Transverse colon (tissue), 4 donors: ENCODE data around the gene BNIP5. TPM values are rescaled to one million over a fixed set of nuclear protein-coding genes. Genes with fewer than 3 reads are reported as not detected.

Experiments
- DNase-seq: peaks from one replicate; pipeline ENCODE4 v3.0.0-alpha.2; 2019
- H3K27ac ChIP-seq, 4 donors: fragments of 200-600 bp; sonication (generic); 2 replicates each; pipeline ENCODE4 v1.5.1; 2016 to 2018; ENCODE audit warnings: inconsistent platforms in 4 of 4
- H3K27me3 ChIP-seq: fragments of 200-600 bp; sonication (generic); 2 replicates; pipeline ENCODE4 v1.5.1; 2017; ENCODE audit warnings: inconsistent platforms
- H3K36me3 ChIP-seq, 4 donors: fragments of 200-600 bp; sonication (generic); 2 replicates each; pipeline ENCODE4 v1.5.1; 2017 to 2019; ENCODE audit warnings: inconsistent platforms in 4 of 4
- H3K4me1 ChIP-seq, 4 donors: fragments of 200-600 bp; sonication (generic); 2 replicates each; pipeline ENCODE4 v1.5.1; 2017 to 2020; ENCODE audit warnings: inconsistent platforms in 4 of 4
- H3K4me3 ChIP-seq, 4 donors: fragments of 200-600 bp; sonication (generic); 1 replicate in 1 of 4; 2 replicates in 3 of 4; pipeline versions ENCODE4 v1.5.1 to v1.6.1; 2017 to 2019; ENCODE audit warnings: inconsistent platforms in 4 of 4
- H3K9me3 ChIP-seq, 2 donors: fragments of 200-600 bp; sonication (generic); 2 replicates each; pipeline ENCODE4 v1.5.1; 2017 to 2019; ENCODE audit warnings: inconsistent platforms in 2 of 2
- CTCF ChIP-seq, 5 experiments: fragments of 200-600 bp in 3 of 5; fragments of 450-650 bp in 2 of 5; sonication (generic) in 3 of 5; IDR thresholded peaks; 1 replicate in 2 of 5; 2 replicates in 3 of 5; pipeline ENCODE4 v1.5.1; 2016 to 2017; ENCODE audit warnings: antibody characterized with exemption in 5 of 5, inconsistent platforms in 3 of 5, mild to moderate bottlenecking in 2 of 5, moderate library complexity in 1 of 5
- EP300 ChIP-seq: sonication (generic); formaldehyde crosslinking; IDR thresholded peaks from one replicate; pipeline ENCODE4 v1.6.1; 2017; ENCODE audit warnings: antibody characterized with exemption, low read depth
- POLR2A ChIP-seq: fragments of 450-650 bp; IDR thresholded peaks from one replicate; pipeline ENCODE4 v1.6.1; 2016; ENCODE audit warnings: antibody characterized with exemption, mild to moderate bottlenecking, moderate library complexity
- POLR2AphosphoS5 ChIP-seq, 3 donors: sonication (generic); formaldehyde crosslinking; IDR thresholded peaks; one replicate each; pipeline ENCODE4 v1.6.1; 2016; ENCODE audit warnings: antibody characterized with exemption in 3 of 3
- WGBS, 2 donors: methylation state at CpG; one replicate each; pipeline ENCODE4 v1.1.5; 2018; ENCODE audit warnings: low coverage in 1 of 2; 5-methylcytosine and 5-hydroxymethylcytosine counted together
- in situ Hi-C, 4 donors: fragments of 200-750 bp; cut with MboI; loops; one replicate each; pipeline versions ENCODE4 v1.15.0 to v1.15.1; 2017; ENCODE audit warnings: low sequenced_read_pairs in 3 of 4, low pct_ligation_motif_present in 1 of 4, low pct_unique_long_range_greater_than_20kb in 1 of 4
- intact Hi-C: fragments of 100-400 bp; cut with DNase I; formaldehyde crosslinking; loops from one replicate; pipeline ENCODE4 v1.15.1; 2023; ENCODE audit warnings: low total_unique reads
- total RNA-seq, 4 donors: library from RNA; depleted of rRNA; stranded (reverse); fragments of >200 nt; gene quantifications; one replicate each; pipeline ENCODE4 v1.1.0, GENCODE V29; 2016

Gene BNIP5
- 10 to 100 TPM in 3 of 4 donors, 1 to 10 TPM in 1; 6.0 to 23.6 (median 14.1) TPM for total RNA-seq

GRCh38 chr6:36336779-36337241 is at the start of gene BNIP5:
TSS of gene BNIP5 (minus strand) at chr6:36336888. CDS start at chr6:36330690, 6,198 bp downstream.
- peak within 1 kb of the TSS in 2 of 4 donors; percentile 9 to 38 for H3K4me3 ChIP-seq
- intact Hi-C loops (no loop called here), in situ Hi-C loops (no loop called here)
- peak; percentile 88 for TF ChIP-seq POLR2A
- TF ChIP-seq EP300: no peak
- peak; percentile 11 to 88 (median 84) for TF ChIP-seq POLR2AphosphoS5 (IDR thresholded peaks at IDR 0.05)
- H3K9me3 ChIP-seq: no peaks in the 10 kb centered on the region
- DNase-seq: peak; percentile 77
- H3K27me3 ChIP-seq: no peaks in the 10 kb centered on the region
- H3K27ac ChIP-seq: peak within 1 kb of the TSS; percentile 83 to 90 (median 84)
- H3K36me3 ChIP-seq: no peaks in the 10 kb centered on the region
- peaks cover 12 to 59% (median 32%) of the 10 kb centered on the region in 4 donors for H3K4me1 ChIP-seq
- WGBS, 2 donors: 40 to 60% methylated on average over 1 to 3 of the region's 3 CpGs

- no peak overlapping the region for H3K27ac ChIP-seq
- H3K4me1 ChIP-seq: peaks cover 0 to 15% (median 11%) of the 10 kb centered on the region in 4 donors
- no peak overlapping the region for H3K4me3 ChIP-seq
- H3K36me3 ChIP-seq: no peaks in the 10 kb centered on the region
- WGBS, 2 donors: 63 to 92% methylated on average over 2 of the region's 2 CpGs
- no peaks in the 10 kb centered on the region for H3K27me3 ChIP-seq
- in situ Hi-C loops (no loop called here), intact Hi-C loops (no loop called here)
- TF ChIP-seq POLR2A (no peak), CTCF (IDR thresholded peaks at IDR 0.05) (no peak), EP300 (no peak), POLR2AphosphoS5 (IDR thresholded peaks at IDR 0.05) (no peak)
- no peaks in the 10 kb centered on the region for H3K9me3 ChIP-seq
- no peak for DNase-seq
Observed at GRCh38 chr6:36384095-36384494, 47.4 kb upstream of the BNIP5 start.

GRCh38 chr6:36383606-36384005 is 46.9 kb upstream of the BNIP5 start:
- Histone ChIP-seq H3K27ac (no peak overlapping the region), H3K9me3 (no peaks in the 10 kb centered on the region), H3K27me3 (no peaks in the 10 kb centered on the region), H3K4me1 (peaks cover 0 to 15% (median 11%) of the 10 kb centered on the region in 4 donors), H3K4me3 (no peak overlapping the region), H3K36me3 (no peaks in the 10 kb centered on the region)
- intact Hi-C loops: no loop called here
- 77% methylated on average over 2 of the region's 2 CpGs; no CpG with 5 or more reads in 1 of the 2 donors for WGBS, 2 donors
- no peak for DNase-seq
- in situ Hi-C loops: no loop called here
- TF ChIP-seq POLR2A (no peak), CTCF (IDR thresholded peaks at IDR 0.05) (no peak), POLR2AphosphoS5 (IDR thresholded peaks at IDR 0.05) (no peak), EP300 (no peak)

- Histone ChIP-seq H3K27me3 (no peaks in the 10 kb centered on the region), H3K9me3 (no peaks in the 10 kb centered on the region), H3K36me3 (no peaks in the 10 kb centered on the region), H3K27ac (no peak overlapping the region), H3K4me3 (no peak overlapping the region), H3K4me1 (peaks cover 0 to 15% (median 9%) of the 10 kb centered on the region in 4 donors)
- intact Hi-C loops (no loop called here), in situ Hi-C loops (no loop called here)
- TF ChIP-seq POLR2AphosphoS5 (IDR thresholded peaks at IDR 0.05): no peak
- no peak for TF ChIP-seq POLR2A
- 58% methylated on average over 4 of the region's 4 CpGs; no CpG with 5 or more reads in 1 of the 2 donors for WGBS, 2 donors
- DNase-seq: no peak
Observed at GRCh38 chr6:36382976-36383375, 46.3 kb upstream of the BNIP5 start.

- WGBS, 2 donors: 75 to 81% methylated on average over 6 to 9 of the region's 9 CpGs
- Histone ChIP-seq H3K4me1 (peaks cover 0 to 7% (median 4%) of the 10 kb centered on the region in 4 donors), H3K4me3 (no peak overlapping the region), H3K27ac (no peak overlapping the region), H3K36me3 (no peaks in the 10 kb centered on the region), H3K27me3 (no peaks in the 10 kb centered on the region), H3K9me3 (no peaks in the 10 kb centered on the region)
- TF ChIP-seq POLR2A (no peak), CTCF (IDR thresholded peaks at IDR 0.05) (no peak), EP300 (no peak), POLR2AphosphoS5 (IDR thresholded peaks at IDR 0.05) (no peak)
- DNase-seq: no peak
- in situ Hi-C loops (no loop called here), intact Hi-C loops (no loop called here)
Observed at GRCh38 chr6:36381502-36382389, 45.1 kb upstream of the BNIP5 start.
